PC-9 (cell line): Measurements from ENCODE around the gene SDK2.

Experiments
- CTCF ChIP-seq: fragments of 200-600 bp; sonication (generic); conservative IDR thresholded peaks from 2 replicates; pipeline ENCODE4 v1.6.1; 2017; ENCODE audit warnings: mixed run types, antibody characterized with exemption, mild to moderate bottlenecking, moderate library complexity
- EZH2 ChIP-seq: fragments of 200-600 bp; sonication (generic); IDR thresholded peaks from 2 replicates; pipeline ENCODE4 v1.8.0; 2017; ENCODE audit warnings: antibody characterized with exemption, low read depth

- TF ChIP-seq EZH2 = no peak
- no peak for TF ChIP-seq CTCF
Observed at GRCh38 chr17:73539166-73539565, 105.1 kb downstream of the SDK2 start.
